GM12892 (cell line): Measurements from ENCODE around the gene ZNF487.

Experiments used
- DNase-seq: peaks from one replicate; pipeline ENCODE4 v3.0.0; 2011; ENCODE audit not compliant: insufficient read length
- FAIRE-seq: peaks from 2 replicates; lab custom pipeline; 2011; peaks lifted over from hg19 to GRCh38; lab: Jason Lieb, UNC
- POLR2A ChIP-seq: IDR thresholded peaks from 2 replicates; pipeline ENCODE4 v1.6.1; 2011; ENCODE audit warnings: low read depth, low read length, control low read depth
- POLR2AphosphoS5 ChIP-seq: IDR thresholded peaks from 2 replicates; pipeline ENCODE4 v1.6.1; 2011; ENCODE audit warnings: low read depth, low read length, control low read depth
- TAF1 ChIP-seq: IDR thresholded peaks from 2 replicates; pipeline ENCODE4 v1.6.1; 2011; ENCODE audit warnings: low read depth, mild to moderate bottlenecking, control low read depth, low read length, borderline replicate concordance

ZNF487 gene

GRCh38 chr10:43482319-43483078, 45.6 kb downstream of the ZNF487 start:
- TF ChIP-seq POLR2A, result no peak
- TF ChIP-seq TAF1, result no peak
- TF ChIP-seq POLR2AphosphoS5, result no peak
- DNase-seq, result no peak
- no peak for FAIRE-seq

GRCh38 chr10:43491855-43492254, 54.9 kb downstream of the ZNF487 start:
- FAIRE-seq, result no peak
- TF ChIP-seq TAF1, result no peak
- TF ChIP-seq POLR2AphosphoS5, result no peak
- TF ChIP-seq POLR2A, result no peak

GRCh38 chr10:43502931-43503330, 66.0 kb downstream of the ZNF487 start:
- FAIRE-seq (no peak), DNase-seq (no peak)
- no peak for TF ChIP-seq POLR2AphosphoS5
- no peak for TF ChIP-seq TAF1
- TF ChIP-seq POLR2A, result no peak

More at GRCh38 chr10:43491855-43492254, 54.9 kb downstream of the ZNF487 start:
- DNase-seq, result no peak

DNA sequence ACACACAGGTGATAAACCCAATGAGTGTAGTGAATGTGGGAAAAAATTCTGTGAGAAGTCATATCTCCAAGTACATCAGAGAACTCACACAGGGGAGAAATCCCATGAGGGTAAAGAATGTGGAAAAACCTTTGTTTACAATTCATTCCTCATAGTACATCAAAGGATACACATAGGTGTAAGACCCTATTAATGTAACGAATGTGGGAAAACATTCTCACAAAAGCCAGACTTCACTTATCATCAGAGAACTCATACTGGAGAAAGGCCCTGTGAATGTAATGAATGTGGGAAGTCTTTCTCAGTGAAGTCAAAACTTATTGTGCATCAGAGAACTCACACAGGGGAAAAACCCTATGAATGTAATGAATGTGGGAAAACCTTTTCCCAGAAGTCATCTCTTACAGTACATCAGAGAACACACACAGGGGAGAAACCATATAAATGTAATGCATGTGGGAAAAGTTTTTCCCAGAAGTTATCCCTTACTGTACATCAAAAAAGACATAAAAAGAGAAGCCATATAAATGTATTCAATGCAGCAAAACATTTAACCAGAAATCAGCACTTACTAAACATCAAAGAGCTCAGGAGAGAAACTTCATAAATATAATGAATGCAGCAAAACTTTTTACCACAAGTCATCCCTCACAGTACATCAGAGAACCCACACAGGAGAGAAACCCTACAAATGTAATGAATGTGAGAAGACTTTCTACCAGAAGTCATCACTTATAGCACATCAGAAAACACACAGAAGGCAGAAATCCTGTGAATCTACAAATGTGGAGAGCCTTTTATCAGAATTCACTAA, 87.7 kb downstream of the ZNF487 start:
- DNase-seq (no peak), FAIRE-seq (no peak)
- TF ChIP-seq TAF1, result no peak
- TF ChIP-seq POLR2AphosphoS5, result no peak
- no peak for TF ChIP-seq POLR2A
